CD4-positive, alpha-beta T cell (primary cell): ENCODE data around the gene MS4A12. TPM values are rescaled to one million over a fixed set of nuclear protein-coding genes. Genes with fewer than 3 reads are reported as not detected.
"Not testable (repeated sequence)": the region's sequence is repeated elsewhere in the genome, so short reads cannot be mapped to it uniquely, and the experiment has no call there.

Experiments
- ATAC-seq: fragments of 200-7000 bp; cut with Tn5 transposase; one replicate; pipeline ENCODE4 v1.10.0; 2022; ENCODE audit warnings: mild to moderate bottlenecking; ENCODE audit not compliant: poor library complexity
- CTCF ChIA-PET: fragments of 350-600 bp; sonication (Branson Sonifier 250); formaldehyde crosslinking; loops from one replicate; lab custom pipeline; 2021; ENCODE audit warnings: antibody characterized with exemption, inconsistent platforms; lab: Charles Lee
- POLR2A ChIA-PET: fragments of 350-600 bp; sonication (Branson Sonifier 250); formaldehyde crosslinking; loops from one replicate; lab custom pipeline; 2021; ENCODE audit warnings: antibody characterized with exemption, inconsistent platforms; lab: Charles Lee
- DNase-seq, 14 experiments: peaks; one replicate each; pipeline ENCODE4 v3.0.0-alpha.2; 2013 to 2020; ENCODE audit warnings: mixed read lengths in 2 of 14
- H3K27ac ChIP-seq, 2 donors: one replicate each; pipeline versions ENCODE4 v1.5.1 to v1.7.0; 2013; ENCODE audit warnings: low read length in 2 of 2, low read depth in 1 of 2, mild to moderate bottlenecking in 1 of 2
- H3K27me3 ChIP-seq, 2 experiments: 1 replicate in 1 of 2; 2 replicates in 1 of 2; pipeline versions ENCODE4 v1.6.1 to v1.7.0; 2013; ENCODE audit warnings: low read length in 2 of 2, control low read depth in 1 of 2, mild to moderate bottlenecking in 1 of 2, moderate library complexity in 1 of 2; ENCODE audit not compliant: insufficient read depth in 2 of 2, control insufficient read depth in 1 of 2
- H3K36me3 ChIP-seq: one replicate; pipeline ENCODE4 v1.6.1; 2013; ENCODE audit warnings: low read length, control low read depth; ENCODE audit not compliant: insufficient read depth
- H3K4me1 ChIP-seq: one replicate; pipeline ENCODE4 v1.6.1; 2013; ENCODE audit warnings: low read length, control low read depth; ENCODE audit not compliant: insufficient read depth
- H3K4me3 ChIP-seq: one replicate; pipeline ENCODE4 v1.5.1; 2013; ENCODE audit warnings: mild to moderate bottlenecking, low read length, moderate library complexity
- H3K9me3 ChIP-seq, 2 experiments: 1 replicate in 1 of 2; 2 replicates in 1 of 2; pipeline versions ENCODE4 v1.6.1 to v1.7.0; 2013; ENCODE audit warnings: low read length in 2 of 2, mild to moderate bottlenecking in 2 of 2, control low read depth in 1 of 2, moderate library complexity in 1 of 2; ENCODE audit not compliant: control insufficient read depth in 1 of 2, insufficient read depth in 1 of 2
- H3K27ac Mint-ChIP-seq: one replicate; pipeline ENCODE4 v1.8.0; 2020; ENCODE audit warnings: mixed read lengths
- H3K27me3 Mint-ChIP-seq: one replicate; pipeline ENCODE4 v1.8.0; 2021; ENCODE audit warnings: mixed read lengths
- H3K36me3 Mint-ChIP-seq: one replicate; pipeline ENCODE4 v1.8.0; 2021; ENCODE audit warnings: low read depth, mixed read lengths
- H3K4me1 Mint-ChIP-seq: one replicate; pipeline ENCODE4 v1.8.0; 2021; ENCODE audit warnings: low read depth, mixed read lengths
- H3K4me3 Mint-ChIP-seq: one replicate; pipeline ENCODE4 v1.8.0; 2020; ENCODE audit warnings: mild to moderate bottlenecking, mixed read lengths
- H3K9me3 Mint-ChIP-seq: one replicate; pipeline ENCODE4 v1.8.0; 2020; ENCODE audit warnings: mixed read lengths
- CTCF ChIP-seq: fragments of 200-600 bp; IDR thresholded peaks from one replicate; pipeline ENCODE4 v1.8.0; 2022; ENCODE audit warnings: antibody characterized with exemption, mild to moderate bottlenecking
- intact Hi-C, 2 experiments: fragments of 100-400 bp; cut with DNase I in 1 of 2; cut with micrococcal nuclease in 1 of 2; formaldehyde crosslinking; loops; one replicate each; pipeline versions ENCODE4 v1.15.1 to v1.9.0; 2023 to 2025; cut with DNase I, micrococcal nuclease
- total RNA-seq, 174 experiments: library from RNA in 2 of 174; stranded (reverse) in 2 of 174; gene quantifications; one replicate each; pipeline ENCODE4 v1.2.3 and lab custom pipeline; 2021 to 2026

MS4A12 gene
- total RNA-seq, 2 experiments from 2014 or later, result not detected

DNA sequence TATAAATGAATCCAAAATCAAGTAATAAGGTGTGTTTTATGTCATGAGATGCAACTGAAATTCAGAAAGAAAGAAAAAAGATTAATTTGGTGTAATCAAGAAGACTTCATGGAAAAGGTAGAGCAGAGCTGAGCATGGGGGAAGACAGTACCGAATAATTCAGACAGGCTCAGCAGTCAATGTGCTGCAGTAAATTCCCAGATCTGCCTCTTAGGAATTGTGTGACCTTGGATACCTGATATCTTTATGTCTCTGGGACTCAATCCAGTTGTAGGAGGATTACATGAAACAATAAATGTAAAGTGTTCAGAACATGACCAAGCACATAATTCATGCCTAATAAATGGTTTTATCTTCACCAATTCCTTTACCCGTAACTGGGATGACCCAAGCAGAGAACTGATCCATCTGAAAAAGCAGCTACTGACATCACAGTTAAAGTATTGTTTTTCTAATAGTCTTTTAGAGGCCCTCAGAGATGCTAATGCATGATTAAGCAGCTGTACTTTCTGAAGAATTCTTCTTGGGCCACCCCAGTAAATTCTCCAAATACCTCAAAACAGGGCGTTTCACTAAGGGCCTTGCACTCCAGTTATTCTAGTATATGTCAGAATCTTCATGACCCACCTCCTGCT, 7.8 kb downstream of the MS4A12 start:
- Mint-ChIP-seq H3K27ac (no peak overlapping the region), H3K4me3 (no peak overlapping the region), H3K9me3 (no peaks in the 10 kb centered on the region), H3K36me3 (no peaks in the 10 kb centered on the region), H3K27me3 (peaks cover 4% of the 10 kb centered on the region), H3K4me1 (peaks cover 5% of the 10 kb centered on the region)
- Histone ChIP-seq H3K9me3 (no peaks in the 10 kb centered on the region), H3K27me3 (peaks cover 0 to 3% of the 10 kb centered on the region in 2 experiments), H3K27ac (no peak overlapping the region), H3K4me3 (no peak overlapping the region), H3K4me1 (no peaks in the 10 kb centered on the region), H3K36me3 (no peaks in the 10 kb centered on the region)
- POLR2A ChIA-PET, result no interaction called here
- TF ChIP-seq CTCF, result no peak
- no peak for DNase-seq
- no peak for ATAC-seq
- intact Hi-C loops, result no loop called here
- CTCF ChIA-PET, result no interaction called here

DNA sequence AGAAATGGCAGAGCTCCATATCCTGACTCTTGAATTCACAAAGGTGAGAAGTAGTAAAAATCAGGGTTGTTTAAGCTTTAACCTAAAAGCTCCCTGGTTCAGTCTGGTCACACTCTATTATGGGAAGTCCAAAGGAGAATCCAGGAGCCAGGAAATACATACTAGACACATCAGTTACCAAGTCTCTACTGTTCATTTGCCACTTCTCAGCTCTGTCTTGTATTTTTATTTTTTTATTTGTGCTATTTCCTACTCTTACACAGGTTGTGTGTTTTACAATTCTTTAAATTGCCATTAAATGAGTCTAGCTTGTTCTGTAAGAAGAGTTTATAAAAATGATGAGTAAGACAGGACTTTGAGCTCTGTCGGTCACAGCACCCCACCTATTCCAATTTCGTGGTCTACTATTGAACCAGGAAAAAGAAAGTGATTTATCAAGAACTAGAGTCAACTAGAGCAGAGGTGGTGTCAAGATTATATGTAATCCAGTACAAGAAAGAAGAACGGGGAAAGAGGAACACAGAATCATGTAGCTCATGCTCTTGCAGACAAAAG, 9.7 kb downstream of the MS4A12 start:
- H3K36me3 Mint-ChIP-seq, result no peaks in the 10 kb centered on the region
- no peak overlapping the region for H3K4me3 Mint-ChIP-seq
- DNase-seq (no peak), ATAC-seq (no peak)
- Histone ChIP-seq H3K36me3 (no peaks in the 10 kb centered on the region), H3K4me3 (no peak overlapping the region), H3K4me1 (no peaks in the 10 kb centered on the region), H3K27me3 (peaks cover 0 to 3% of the 10 kb centered on the region in 2 experiments), H3K9me3 (no peaks in the 10 kb centered on the region), H3K27ac (no peak overlapping the region)
- peaks cover 5% of the 10 kb centered on the region for H3K4me1 Mint-ChIP-seq
- H3K27ac Mint-ChIP-seq, result no peak overlapping the region
- TF ChIP-seq CTCF, result no peak
- POLR2A ChIA-PET, result no interaction called here
- intact Hi-C loops, result no loop called here
- peaks cover 3% of the 10 kb centered on the region for H3K27me3 Mint-ChIP-seq
- H3K9me3 Mint-ChIP-seq, result no peaks in the 10 kb centered on the region
- CTCF ChIA-PET, result no interaction called here

DNA sequence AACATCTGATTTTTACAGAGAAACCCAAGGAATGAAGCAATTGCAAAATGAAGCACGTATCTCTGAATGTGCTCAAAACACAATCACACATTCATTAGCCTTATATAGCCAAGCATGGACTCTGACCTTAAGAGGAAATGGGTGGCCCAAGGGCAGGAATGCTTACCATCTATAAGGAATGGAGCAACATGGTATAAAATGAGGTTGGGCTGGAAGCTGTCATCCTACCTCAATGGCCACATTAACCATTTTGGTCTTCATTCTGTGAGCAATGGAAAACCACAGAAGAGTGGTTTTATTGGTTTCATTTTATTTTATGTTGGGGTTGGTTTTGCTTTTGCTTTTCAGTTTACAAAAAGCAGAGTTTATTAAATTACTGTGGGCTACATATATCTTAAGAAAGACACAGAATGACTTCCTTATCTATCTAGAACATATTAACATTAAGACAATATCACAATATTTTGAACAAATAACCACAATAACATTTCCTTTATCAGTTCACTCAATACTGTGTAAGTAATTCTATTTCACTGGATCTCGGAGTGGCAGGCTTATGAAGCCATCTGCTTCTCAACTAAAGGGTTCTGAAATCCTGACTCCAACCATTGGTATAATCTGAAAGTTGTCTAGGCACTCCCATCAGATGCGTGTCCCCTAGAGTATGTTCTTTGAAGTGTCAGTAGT, 11.8 kb downstream of the MS4A12 start:
- no peak for ATAC-seq
- H3K4me1 Mint-ChIP-seq, result peaks cover 5% of the 10 kb centered on the region
- peak in 1 of 14 experiments; percentile 52 for DNase-seq
- CTCF ChIA-PET, result no interaction called here
- no peaks in the 10 kb centered on the region for H3K36me3 ChIP-seq
- no peak overlapping the region for H3K27ac Mint-ChIP-seq
- H3K9me3 Mint-ChIP-seq, result peaks cover 2% of the 10 kb centered on the region
- peaks cover 0 to 3% of the 10 kb centered on the region in 2 experiments for H3K27me3 ChIP-seq
- no peak overlapping the region for H3K4me3 Mint-ChIP-seq
- TF ChIP-seq CTCF, result no peak
- no peak overlapping the region for H3K4me3 ChIP-seq
- H3K27ac ChIP-seq, result no peak overlapping the region
- H3K4me1 ChIP-seq, result no peaks in the 10 kb centered on the region
- H3K9me3 ChIP-seq, result peaks cover 0 to under 1% of the 10 kb centered on the region in 2 experiments
- intact Hi-C loops, result no loop called here
- H3K36me3 Mint-ChIP-seq, result no peaks in the 10 kb centered on the region
- POLR2A ChIA-PET, result no interaction called here
- peaks cover 5% of the 10 kb centered on the region for H3K27me3 Mint-ChIP-seq

GRCh38 chr11:60509609-60510008, 17.0 kb downstream of the MS4A12 start:
- H3K36me3 ChIP-seq, H3K27me3 ChIP-seq, H3K27me3 Mint-ChIP-seq, H3K4me3 Mint-ChIP-seq, H3K27ac ChIP-seq, POLR2A ChIA-PET, H3K27ac Mint-ChIP-seq, H3K9me3 Mint-ChIP-seq, ATAC-seq, CTCF ChIA-PET, H3K36me3 Mint-ChIP-seq, H3K4me3 ChIP-seq, H3K4me1 ChIP-seq, DNase-seq, intact Hi-C loops, H3K4me1 Mint-ChIP-seq: not testable (repeated sequence)
- H3K9me3 ChIP-seq, result peaks cover 0 to 12% of the 10 kb centered on the region in 2 experiments

- H3K4me1 Mint-ChIP-seq, ATAC-seq, H3K4me3 Mint-ChIP-seq, DNase-seq, H3K27ac Mint-ChIP-seq, H3K27ac ChIP-seq, H3K4me1 ChIP-seq, intact Hi-C loops, H3K36me3 ChIP-seq, POLR2A ChIA-PET, CTCF ChIA-PET, H3K36me3 Mint-ChIP-seq, H3K27me3 Mint-ChIP-seq, H3K27me3 ChIP-seq, H3K9me3 Mint-ChIP-seq, H3K4me3 ChIP-seq: not testable (repeated sequence)
- H3K9me3 ChIP-seq, result peaks cover 0 to 13% of the 10 kb centered on the region in 2 experiments
Observed at GRCh38 chr11:60510209-60510608, 17.6 kb downstream of the MS4A12 start.
